AG10803 (cell line): Measurements from ENCODE around the gene RCSD1.
"Not testable (repeated sequence)": the region's sequence is repeated elsewhere in the genome, so short reads cannot be mapped to it uniquely, and the experiment has no call there.

Experiments
- DNase-seq: peaks from one replicate; pipeline ENCODE4 v3.0.0; 2010; ENCODE audit warnings: low read depth
- H3K4me3 ChIP-seq: 2 replicates; pipeline ENCODE4 v1.5.1; 2011; ENCODE audit warnings: mild to moderate bottlenecking, low read length, control low read depth
- TF ChIP-seq, protein P1 (sequence below): conservative IDR thresholded peaks from 2 replicates; pipeline ENCODE4 v1.5.1; 2011; ENCODE audit warnings: mild to moderate bottlenecking, low read length, control low read depth, inconsistent platforms

Gene RCSD1

DNA sequence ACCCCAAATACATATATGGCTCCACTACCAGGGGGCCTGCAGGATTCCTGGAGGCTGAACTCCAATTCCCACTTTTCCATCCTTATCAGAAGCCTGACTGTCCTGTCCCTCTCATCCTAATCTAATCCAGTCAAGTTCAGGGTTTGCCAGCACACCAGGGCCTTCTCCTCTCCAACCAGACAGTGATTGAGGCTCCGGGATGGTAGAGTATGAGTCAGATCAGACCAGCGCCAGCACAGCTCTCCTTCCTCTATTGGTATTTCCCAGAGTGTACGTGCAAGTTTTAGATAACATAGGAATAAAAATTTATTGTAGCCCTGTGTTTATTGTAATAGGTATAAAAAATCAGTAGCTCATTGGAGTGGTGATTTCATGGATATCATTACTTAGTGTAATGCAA is 24.5 kb upstream of the RCSD1 start:
- DNase-seq: no peak
- H3K4me3 ChIP-seq: no peak overlapping the region
- TF ChIP-seq, protein P1, sequence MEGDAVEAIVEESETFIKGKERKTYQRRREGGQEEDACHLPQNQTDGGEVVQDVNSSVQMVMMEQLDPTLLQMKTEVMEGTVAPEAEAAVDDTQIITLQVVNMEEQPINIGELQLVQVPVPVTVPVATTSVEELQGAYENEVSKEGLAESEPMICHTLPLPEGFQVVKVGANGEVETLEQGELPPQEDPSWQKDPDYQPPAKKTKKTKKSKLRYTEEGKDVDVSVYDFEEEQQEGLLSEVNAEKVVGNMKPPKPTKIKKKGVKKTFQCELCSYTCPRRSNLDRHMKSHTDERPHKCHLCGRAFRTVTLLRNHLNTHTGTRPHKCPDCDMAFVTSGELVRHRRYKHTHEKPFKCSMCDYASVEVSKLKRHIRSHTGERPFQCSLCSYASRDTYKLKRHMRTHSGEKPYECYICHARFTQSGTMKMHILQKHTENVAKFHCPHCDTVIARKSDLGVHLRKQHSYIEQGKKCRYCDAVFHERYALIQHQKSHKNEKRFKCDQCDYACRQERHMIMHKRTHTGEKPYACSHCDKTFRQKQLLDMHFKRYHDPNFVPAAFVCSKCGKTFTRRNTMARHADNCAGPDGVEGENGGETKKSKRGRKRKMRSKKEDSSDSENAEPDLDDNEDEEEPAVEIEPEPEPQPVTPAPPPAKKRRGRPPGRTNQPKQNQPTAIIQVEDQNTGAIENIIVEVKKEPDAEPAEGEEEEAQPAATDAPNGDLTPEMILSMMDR: no peak

DNA sequence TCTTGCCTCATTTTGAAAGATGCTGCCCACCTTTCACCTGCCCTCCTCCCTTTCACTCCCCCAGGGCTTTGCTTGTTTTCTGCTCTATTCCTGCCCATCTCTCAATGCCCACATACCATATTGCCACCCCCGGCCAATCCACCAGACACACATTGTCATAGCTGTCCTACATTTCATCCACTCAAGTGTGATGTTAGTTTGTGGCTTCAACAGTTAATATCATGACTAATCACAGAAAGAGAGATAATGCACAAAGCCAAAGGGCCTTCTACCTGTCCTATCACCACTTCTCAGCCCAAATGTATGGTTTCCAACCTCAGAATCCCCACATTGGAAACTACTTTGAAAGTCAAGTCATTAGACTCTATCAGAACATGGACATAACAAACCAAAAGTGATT is 18.0 kb upstream of the RCSD1 start:
- TF ChIP-seq, protein P1: no peak
- no peak for DNase-seq
- H3K4me3 ChIP-seq: no peak overlapping the region

DNA sequence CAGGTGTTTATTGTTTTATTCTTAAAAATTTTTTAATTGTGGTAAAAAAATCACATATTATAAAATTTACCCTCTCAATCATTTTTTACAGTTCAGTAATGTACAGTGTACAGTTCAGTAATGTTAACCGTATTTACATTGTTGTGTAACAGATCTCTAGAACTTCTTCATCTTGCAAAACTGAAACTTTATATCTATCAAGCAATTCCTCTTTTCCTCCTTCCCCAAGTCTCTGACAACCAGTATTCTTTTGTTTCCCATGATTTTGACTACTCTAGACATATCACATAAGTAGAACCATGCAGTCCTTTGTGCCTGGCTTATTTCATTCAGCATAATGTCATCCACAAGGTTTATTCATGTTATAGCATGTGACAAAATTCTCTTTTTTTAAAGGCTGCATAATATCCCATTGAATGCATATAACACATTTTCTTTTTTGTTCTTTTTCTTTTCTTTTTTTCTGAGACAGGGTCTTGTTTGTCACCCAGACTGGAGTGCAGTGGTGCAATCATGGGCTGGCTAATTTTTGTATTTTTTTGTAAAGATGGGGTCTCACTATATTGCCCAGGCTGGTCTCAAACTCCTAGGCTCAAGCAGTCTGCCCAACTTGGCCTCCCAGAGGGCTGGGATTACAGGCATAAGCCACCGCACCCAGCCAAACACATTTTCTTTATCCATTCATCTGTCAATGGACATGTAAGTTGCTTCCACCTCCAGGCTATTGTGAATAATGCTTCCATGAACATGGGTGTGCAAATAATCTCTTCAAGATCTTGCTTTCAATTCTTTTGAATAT is 17.2 kb upstream of the RCSD1 start:
- H3K4me3 ChIP-seq: no peak overlapping the region
- no peak for DNase-seq
- TF ChIP-seq, protein P1: no peak

DNA sequence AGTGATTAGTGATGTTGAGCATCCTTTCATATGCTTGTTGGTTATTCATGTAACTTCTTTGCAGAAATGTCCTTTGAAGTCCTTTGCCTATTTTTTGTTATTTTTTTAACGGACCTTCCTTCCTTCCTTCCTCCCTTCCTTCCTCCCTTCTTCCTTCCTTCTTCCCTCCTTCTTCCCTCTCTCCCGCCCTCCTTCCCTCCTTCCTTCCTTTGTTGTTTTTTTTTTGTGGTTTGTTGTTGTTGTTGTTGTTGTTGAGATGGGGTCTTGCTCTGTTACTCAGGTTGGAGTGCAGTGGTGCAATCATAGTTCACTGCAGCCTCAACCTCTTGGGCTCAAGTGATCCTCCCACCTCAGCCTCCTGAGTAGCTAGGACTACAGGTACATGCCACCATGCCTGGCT is 16.0 kb upstream of the RCSD1 start:
- H3K4me3 ChIP-seq, DNase-seq: not testable (repeated sequence)

DNA sequence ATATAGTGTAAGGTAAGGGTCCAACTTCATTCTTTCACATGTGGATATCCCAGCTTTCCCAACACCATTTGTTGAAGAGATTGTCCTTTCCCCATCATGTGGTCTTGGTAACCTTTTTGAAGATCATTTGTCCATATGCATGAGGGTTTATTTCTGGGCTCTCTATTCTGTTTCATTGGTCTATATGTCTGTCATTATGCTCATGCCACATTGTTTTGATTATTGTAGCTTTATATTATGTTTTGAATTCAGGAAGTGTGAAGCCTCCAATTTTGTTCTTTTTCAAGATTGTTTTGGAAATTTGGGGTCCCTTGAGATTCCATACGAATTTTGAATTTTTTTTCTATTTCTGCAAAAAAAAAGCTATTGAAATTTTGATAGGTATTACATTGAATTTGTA is 15.2 kb upstream of the RCSD1 start:
- DNase-seq: no peak
- H3K4me3 ChIP-seq: no peak overlapping the region
- TF ChIP-seq, protein P1: no peak

DNA sequence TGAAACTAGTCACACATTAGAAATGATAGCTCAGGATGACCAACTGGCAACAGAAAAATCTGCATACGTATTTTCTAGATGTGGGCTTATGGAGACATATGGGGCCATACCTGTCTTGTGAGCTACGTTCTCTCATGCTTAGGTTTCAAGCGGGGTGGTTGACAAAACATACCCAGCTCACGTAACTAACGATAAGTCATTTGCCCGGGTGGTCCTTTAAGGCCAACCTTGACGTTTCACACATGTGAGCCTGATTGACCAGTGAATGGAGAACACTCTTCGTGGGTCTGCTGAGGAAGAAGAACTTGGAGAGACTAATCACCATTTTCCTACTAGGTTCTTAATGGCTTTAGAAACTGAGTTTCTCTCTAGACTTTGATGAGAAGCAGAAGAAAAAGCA is 13.5 kb upstream of the RCSD1 start:
- no peak for DNase-seq
- H3K4me3 ChIP-seq: no peak overlapping the region
- TF ChIP-seq, protein P1: no peak

DNA sequence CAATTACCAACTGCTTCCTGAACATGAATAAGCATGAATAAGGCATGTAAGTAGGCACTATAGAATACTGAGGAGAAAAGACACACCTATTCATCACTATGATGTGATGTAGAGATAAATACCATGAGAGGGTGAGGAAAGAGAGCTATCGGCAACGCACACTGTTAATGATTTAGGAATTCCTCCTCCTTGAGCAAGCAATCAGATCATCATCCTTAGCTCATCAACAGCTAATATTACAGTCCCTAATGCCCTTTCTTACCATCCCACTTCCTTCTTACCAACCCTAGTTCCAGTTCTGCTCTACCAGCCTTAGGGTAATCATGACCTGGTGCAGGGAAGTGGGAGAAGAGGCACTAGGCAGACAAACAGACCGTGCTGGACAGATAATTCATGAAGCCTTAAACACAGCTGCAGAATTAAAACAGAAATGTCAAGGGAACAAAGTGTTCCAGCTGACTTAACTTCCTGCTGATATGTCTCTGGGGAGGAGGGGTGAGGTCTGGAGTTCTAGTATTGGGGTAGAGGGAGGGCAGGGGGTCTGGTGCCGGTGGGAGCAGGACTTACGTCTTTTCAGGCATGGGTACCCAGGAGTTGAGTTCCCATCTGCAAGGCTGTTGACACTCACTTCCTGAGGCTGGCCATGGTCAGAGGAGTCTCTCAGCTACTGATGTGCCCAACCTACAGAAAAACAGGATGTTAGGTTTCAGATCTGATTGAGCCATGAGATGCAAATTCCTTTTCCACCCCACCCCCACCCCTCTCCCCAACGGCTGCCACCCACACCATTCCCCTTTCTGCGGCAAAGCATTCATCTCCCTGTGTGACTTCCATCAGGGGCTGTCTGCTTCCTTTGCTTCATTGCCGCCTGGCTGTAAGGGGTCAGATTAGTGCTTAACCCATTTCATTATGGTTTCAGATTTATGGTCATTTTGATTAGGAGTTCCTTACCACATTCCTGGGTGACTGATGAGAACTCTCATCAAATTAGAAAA is 12.6 kb upstream of the RCSD1 start:
- peak; percentile 28 for DNase-seq
- TF ChIP-seq, protein P1: no peak
- no peak overlapping the region for H3K4me3 ChIP-seq
